Liver (tissue), 9 donors: ENCODE measurements around the gene PKDREJ. TPM values are rescaled to one million over a fixed set of nuclear protein-coding genes. Genes with fewer than 3 reads are reported as not detected.

ENCODE experiments used
- DNase-seq: peaks from one replicate; pipeline ENCODE4 v3.0.0-alpha.2; 2017; ENCODE audit warnings: low spot score
- H3K27ac ChIP-seq, 2 donors: one replicate each; pipeline ENCODE4 v1.7.0; 2013; ENCODE audit warnings: inconsistent platforms in 2 of 2, low read length in 2 of 2, control low read depth in 1 of 2, low read depth in 1 of 2, mild to moderate bottlenecking in 1 of 2
- H3K27me3 ChIP-seq, 4 donors: one replicate each; pipeline versions ENCODE4 v1.6.1 to v1.7.0; 2013; ENCODE audit warnings: low read length in 3 of 4, inconsistent platforms in 1 of 4, mild to moderate bottlenecking in 1 of 4, moderate library complexity in 1 of 4; ENCODE audit not compliant: control insufficient read depth in 4 of 4, insufficient read depth in 4 of 4
- H3K36me3 ChIP-seq, 4 donors: one replicate each; pipeline versions ENCODE4 v1.6.1 to v1.7.0; 2013; ENCODE audit warnings: low read length in 3 of 4, mild to moderate bottlenecking in 3 of 4, low read depth in 1 of 4, moderate library complexity in 1 of 4; ENCODE audit not compliant: control insufficient read depth in 4 of 4, insufficient read depth in 3 of 4
- H3K4me1 ChIP-seq, 4 donors: one replicate each; pipeline versions ENCODE4 v1.6.1 to v1.7.0; 2013; ENCODE audit warnings: low read length in 3 of 4, mild to moderate bottlenecking in 3 of 4, moderate library complexity in 1 of 4; ENCODE audit not compliant: control insufficient read depth in 4 of 4, insufficient read depth in 4 of 4
- H3K4me3 ChIP-seq, 3 donors: one replicate each; pipeline versions ENCODE4 v1.6.1 to v1.7.0; 2013; ENCODE audit warnings: low read length in 3 of 3, control low read depth in 1 of 3, low read depth in 1 of 3, mild to moderate bottlenecking in 1 of 3
- H3K9ac ChIP-seq, 2 donors: one replicate each; pipeline ENCODE4 v1.7.0; 2013; ENCODE audit warnings: low read length in 2 of 2, mild to moderate bottlenecking in 2 of 2, moderate library complexity in 2 of 2, control low read depth in 1 of 2, low read depth in 1 of 2
- H3K9me3 ChIP-seq, 4 donors: one replicate each; pipeline versions ENCODE4 v1.6.1 to v1.7.0; 2013; ENCODE audit warnings: low read length in 3 of 4; ENCODE audit not compliant: control insufficient read depth in 4 of 4
- ATF3 ChIP-seq: IDR thresholded peaks from 2 replicates; pipeline ENCODE4 v1.6.1; 2016; ENCODE audit warnings: antibody characterized with exemption
- CTCF ChIP-seq: fragments of 150-350 bp; IDR thresholded peaks from 2 replicates; pipeline ENCODE4 v1.5.1; 2017; ENCODE audit warnings: improper control_type of control experiment, low read depth, low read length; ENCODE audit not compliant: missing input control
- EGR1 ChIP-seq, 2 donors: IDR thresholded peaks; 2 replicates each; pipeline ENCODE4 v1.6.1; 2016 to 2018; ENCODE audit warnings: antibody characterized with exemption in 2 of 2, low read depth in 2 of 2
- FOXA1 ChIP-seq: IDR thresholded peaks from 2 replicates; pipeline ENCODE4 v1.6.1; 2016; ENCODE audit warnings: antibody characterized with exemption
- FOXA2 ChIP-seq: IDR thresholded peaks from 2 replicates; pipeline ENCODE4 v1.6.1; 2016; ENCODE audit warnings: antibody characterized with exemption
- RAD21 ChIP-seq, 2 donors: IDR thresholded peaks; 2 replicates each; pipeline ENCODE4 v1.6.1; 2016; ENCODE audit warnings: antibody characterized with exemption in 2 of 2, mild to moderate bottlenecking in 2 of 2
- SP1 ChIP-seq: IDR thresholded peaks from 2 replicates; pipeline ENCODE4 v1.6.1; 2018; ENCODE audit warnings: antibody characterized with exemption, mild to moderate bottlenecking
- ZBTB33 ChIP-seq: IDR thresholded peaks from 2 replicates; pipeline ENCODE4 v1.6.1; 2016; ENCODE audit warnings: antibody characterized with exemption
- WGBS: extraction: QIAGEN DNeasy Blood & Tissue Kit; methylation state at CpG from one replicate; pipeline ENCODE4 v1.1.7; 2013; 5-methylcytosine and 5-hydroxymethylcytosine counted together
- polyA plus RNA-seq, 2 donors: library from polyadenylated mRNA; stranded (reverse) in 1 of 2; unstranded in 1 of 2; fragments of 200-250 nt in 1 of 2; fragments of >200 nt in 1 of 2; fragmentation: Nextera tagmentation in 1 of 2; extraction: Ambion mirVana in 1 of 2; gene quantifications; one replicate each; pipeline versions ENCODE4 v1.2.1 to v1.2.3, GENCODE V29; 2013 to 2015
- total RNA-seq, 2 donors: library from RNA; depleted of rRNA; stranded (reverse); fragments of >200 nt; gene quantifications; one replicate each; pipeline ENCODE4 v1.2.3, GENCODE V29; 2014
- donor health status: healthy.
- donor health status: healthy.
- donor health status: healthy.
- donor health status: healthy.
- donor health status: healthy.

The PKDREJ gene
- total and polyA plus RNA-seq, 4 donors: under 0.01 to 0.05 (median 0.02) TPM

GRCh38 chr22:46290121-46290842 is 27.1 kb upstream of the PKDREJ start:
- Histone ChIP-seq H3K27ac (no peak overlapping the region), H3K9ac (no peak overlapping the region), H3K27me3 (no peaks in the 10 kb centered on the region), H3K4me3 (no peak overlapping the region), H3K9me3 (no peaks in the 10 kb centered on the region), H3K36me3 (peaks cover 30 to 77% (median 58%) of the 10 kb centered on the region in 4 donors), H3K4me1 (peaks cover 0 to 8% (median 2%) of the 10 kb centered on the region in 4 donors)
- no peak for DNase-seq
- 96% methylated on average over 17 of the region's 17 CpGs for WGBS
- TF ChIP-seq FOXA1 (no peak), RAD21 (IDR thresholded peaks at IDR 0.05) (no peak), SP1 (no peak), ATF3 (no peak), EGR1 (IDR thresholded peaks at IDR 0.05; ENCODE audit: low read depth in 2 of 2) (no peak)

GRCh38 chr22:46289244-46289891 is 26.2 kb upstream of the PKDREJ start:
- H3K27ac ChIP-seq: no peak overlapping the region

More at GRCh38 chr22:46289244-46289891, 26.2 kb upstream of the PKDREJ start:
- Histone ChIP-seq H3K27me3 (no peaks in the 10 kb centered on the region), H3K36me3 (peaks cover 35 to 86% (median 67%) of the 10 kb centered on the region in 4 donors), H3K4me1 (peaks cover 0 to 4% (median 2%) of the 10 kb centered on the region in 4 donors), H3K4me3 (no peak overlapping the region), H3K9ac (no peak overlapping the region), H3K9me3 (no peaks in the 10 kb centered on the region)
- 90% methylated on average over 33 of the region's 33 CpGs for WGBS
- no peak for DNase-seq
- TF ChIP-seq SP1 (no peak), FOXA2 (no peak), ZBTB33 (no peak), CTCF (no peak), EGR1 (IDR thresholded peaks at IDR 0.05; ENCODE audit: low read depth in 2 of 2) (no peak)
